Measurements from ENCODE around the gene TKTL2. TPM values are rescaled to one million over a fixed set of nuclear protein-coding genes. Genes with fewer than 3 reads are reported as not detected.
"Not testable (repeated sequence)": the region's sequence is repeated elsewhere in the genome, so short reads cannot be mapped to it uniquely, and the experiment has no call there.

TKTL2 gene
- total and polyA plus RNA-seq, 7 donors = 0.16 TPM; not detected in 6

- H3K27ac ChIP-seq = no peak overlapping the region
- 74 to 76% methylated on average over 6 of the region's 6 CpGs for WGBS, 2 donors
- intact Hi-C loops (cut with DNase I) = no loop called here
These were observed 24.9 kb downstream of the TKTL2 start for GRCh38 chr4:163448540-163449203.

GRCh38 chr4:163447481-163447880 is 26.1 kb downstream of the TKTL2 start:
- H3K4me1 ChIP-seq = no peaks in the 10 kb centered on the region
- DNase-seq = no peak
- H3K4me3 ChIP-seq = no peak overlapping the region
- no peaks in the 10 kb centered on the region for H3K36me3 ChIP-seq
- H3K27ac ChIP-seq = no peak overlapping the region
- no peaks in the 10 kb centered on the region for H3K27me3 ChIP-seq
- intact Hi-C loops (cut with DNase I) = no loop called here
- H3K9me3 ChIP-seq = no peaks in the 10 kb centered on the region
- TF ChIP-seq EP300 (IDR thresholded peaks at IDR 0.05) (no peak), POLR2A (IDR thresholded peaks at IDR 0.05) (no peak), POLR2AphosphoS5 (IDR thresholded peaks at IDR 0.05) (no peak)
- TF ChIP-seq, protein P1, sequence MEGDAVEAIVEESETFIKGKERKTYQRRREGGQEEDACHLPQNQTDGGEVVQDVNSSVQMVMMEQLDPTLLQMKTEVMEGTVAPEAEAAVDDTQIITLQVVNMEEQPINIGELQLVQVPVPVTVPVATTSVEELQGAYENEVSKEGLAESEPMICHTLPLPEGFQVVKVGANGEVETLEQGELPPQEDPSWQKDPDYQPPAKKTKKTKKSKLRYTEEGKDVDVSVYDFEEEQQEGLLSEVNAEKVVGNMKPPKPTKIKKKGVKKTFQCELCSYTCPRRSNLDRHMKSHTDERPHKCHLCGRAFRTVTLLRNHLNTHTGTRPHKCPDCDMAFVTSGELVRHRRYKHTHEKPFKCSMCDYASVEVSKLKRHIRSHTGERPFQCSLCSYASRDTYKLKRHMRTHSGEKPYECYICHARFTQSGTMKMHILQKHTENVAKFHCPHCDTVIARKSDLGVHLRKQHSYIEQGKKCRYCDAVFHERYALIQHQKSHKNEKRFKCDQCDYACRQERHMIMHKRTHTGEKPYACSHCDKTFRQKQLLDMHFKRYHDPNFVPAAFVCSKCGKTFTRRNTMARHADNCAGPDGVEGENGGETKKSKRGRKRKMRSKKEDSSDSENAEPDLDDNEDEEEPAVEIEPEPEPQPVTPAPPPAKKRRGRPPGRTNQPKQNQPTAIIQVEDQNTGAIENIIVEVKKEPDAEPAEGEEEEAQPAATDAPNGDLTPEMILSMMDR (IDR thresholded peaks at IDR 0.05) = no peak
- 82 to 83% methylated on average over 1 of the region's 1 CpG for WGBS, 2 donors

More at GRCh38 chr4:163448540-163449203, 24.9 kb downstream of the TKTL2 start:
- Histone ChIP-seq H3K4me1 (no peaks in the 10 kb centered on the region), H3K9me3 (no peaks in the 10 kb centered on the region), H3K27me3 (no peaks in the 10 kb centered on the region), H3K36me3 (no peaks in the 10 kb centered on the region), H3K4me3 (no peak overlapping the region)
- DNase-seq = no peak
- TF ChIP-seq POLR2AphosphoS5 (IDR thresholded peaks at IDR 0.05) (no peak), POLR2A (IDR thresholded peaks at IDR 0.05) (no peak), EP300 (IDR thresholded peaks at IDR 0.05) (no peak)
- TF ChIP-seq, protein P1 (IDR thresholded peaks at IDR 0.05) = no peak

DNA sequence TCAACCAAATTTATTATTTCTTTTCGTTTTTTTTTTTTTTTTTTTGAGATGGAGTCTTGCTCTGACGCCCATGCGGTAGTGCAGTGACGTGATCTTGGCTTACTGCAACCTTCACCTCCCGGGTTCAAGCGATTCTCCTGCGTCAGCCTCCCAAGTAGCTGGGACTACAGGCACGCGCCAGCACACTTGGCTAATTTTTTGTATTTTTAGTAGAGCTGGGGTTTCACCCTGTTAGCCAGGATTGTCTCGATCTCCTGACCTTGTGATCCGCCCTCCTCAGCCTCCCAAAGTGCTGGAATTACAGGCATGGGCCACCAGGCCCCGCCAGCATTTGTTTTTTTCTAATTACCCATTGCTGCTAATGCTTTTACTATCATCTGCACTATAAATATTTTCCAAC is 26.5 kb downstream of the TKTL2 start:
- H3K4me3 ChIP-seq; H3K27me3 ChIP-seq; H3K36me3 ChIP-seq; H3K4me1 ChIP-seq; H3K27ac ChIP-seq; DNase-seq; intact Hi-C loops (cut with DNase I); H3K9me3 ChIP-seq: not testable (repeated sequence)
- 90 to 91% methylated on average over 12 of the region's 12 CpGs for WGBS, 2 donors

DNA sequence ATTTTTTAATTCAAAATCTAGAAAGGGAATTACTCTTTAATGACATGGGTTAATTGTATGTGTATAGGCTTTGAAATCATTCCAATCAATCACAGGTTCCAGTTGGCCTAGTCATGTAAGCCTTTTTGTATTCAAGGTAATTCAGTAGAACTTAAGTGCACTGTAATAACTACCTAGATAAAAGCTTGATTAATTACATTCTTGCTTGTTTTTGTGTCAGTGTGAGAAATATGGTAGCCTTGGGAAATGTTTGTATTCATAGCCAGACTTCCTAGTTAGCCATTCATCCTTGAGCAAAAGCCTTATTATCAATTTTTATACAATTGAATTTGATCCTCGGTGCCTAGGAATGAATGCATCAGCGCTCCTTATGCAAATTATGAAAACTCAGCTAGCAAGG is 33.5 kb downstream of the TKTL2 start:
- no peaks in the 10 kb centered on the region for H3K27me3 ChIP-seq
- 90 to 91% methylated on average over 2 of the region's 2 CpGs for WGBS, 2 donors
- no peak for DNase-seq
- no peak overlapping the region for H3K4me3 ChIP-seq
- no peak overlapping the region for H3K27ac ChIP-seq
- no peaks in the 10 kb centered on the region for H3K9me3 ChIP-seq
- H3K4me1 ChIP-seq = no peaks in the 10 kb centered on the region
- intact Hi-C loops (cut with DNase I) = no loop called here
- TF ChIP-seq POLR2AphosphoS5 (IDR thresholded peaks at IDR 0.05) = no peak
- no peak for TF ChIP-seq EP300 (IDR thresholded peaks at IDR 0.05)
- TF ChIP-seq POLR2A (IDR thresholded peaks at IDR 0.05) = no peak
- TF ChIP-seq, protein P1 (IDR thresholded peaks at IDR 0.05) = no peak
- no peaks in the 10 kb centered on the region for H3K36me3 ChIP-seq

Other genes starting within 250 kb of the TKTL2 start
- 1 to 10 TPM in 2 of 4 donors, under 1 TPM in 2; 0.49 to 2.9 (median 1.9) TPM for gene NPY1R, start 141.2 kb downstream of the TKTL2 start, total RNA-seq
- 1 to 10 TPM; 1.6 to 7.2 (median 5.1) TPM for gene NPY1R, start 141.2 kb downstream of the TKTL2 start, polyA plus RNA-seq
- gene NPY5R, start 129.9 kb downstream of the TKTL2 start, total RNA-seq = under 1 TPM in 1 of 4 donors, not detected in 3; under 0.01 TPM
- gene NPY5R, start 129.9 kb downstream of the TKTL2 start, polyA plus RNA-seq = under 1 TPM in 2 of 3 donors, not detected in 1; 0.13 to 0.46 TPM
- gene TMA16, start 20.9 kb upstream of the TKTL2 start, total RNA-seq = 10 to 100 TPM; 12.5 to 28.0 (median 21.9) TPM
- 10 to 100 TPM; 14.6 to 21.0 (median 17.1) TPM for gene TMA16, start 20.9 kb upstream of the TKTL2 start, polyA plus RNA-seq